Astrocyte (in vitro differentiated cells and primary cell): ENCODE results near the gene TPM1. TPM values are rescaled to one million over a fixed set of nuclear protein-coding genes. Genes with fewer than 3 reads are reported as not detected.

Experiments used
- DNase-seq: peaks from one replicate; pipeline ENCODE4 v3.0.0-alpha.2; 2010; ENCODE audit warnings: low read depth
- FAIRE-seq: peaks from 2 replicates; lab custom pipeline; 2011; peaks lifted over from hg19 to GRCh38; lab: Jason Lieb, UNC
- H2AFZ ChIP-seq: 2 replicates; pipeline ENCODE4 v1.6.0; 2012; ENCODE audit warnings: low read depth, low read length, inconsistent platforms
- H3K27ac ChIP-seq: 2 replicates; pipeline ENCODE4 v1.5.1; 2011; ENCODE audit warnings: low read depth, low read length, inconsistent platforms
- H3K27me3 ChIP-seq: 2 replicates; pipeline ENCODE4 v1.6.0; 2011; ENCODE audit warnings: low read length, inconsistent platforms; ENCODE audit not compliant: insufficient read depth
- H3K36me3 ChIP-seq: 2 replicates; pipeline ENCODE4 v1.5.1; 2011; ENCODE audit warnings: low read length, inconsistent platforms; ENCODE audit not compliant: insufficient read depth
- H3K4me1 ChIP-seq: 2 replicates; pipeline ENCODE4 v1.5.1; 2011; ENCODE audit warnings: low read length, inconsistent platforms; ENCODE audit not compliant: insufficient read depth
- H3K4me2 ChIP-seq: 2 replicates; pipeline ENCODE4 v1.6.0; 2012; ENCODE audit warnings: low read length, inconsistent platforms
- H3K4me3 ChIP-seq: 2 replicates; pipeline ENCODE4 v1.5.1; 2011; ENCODE audit warnings: low read depth, mild to moderate bottlenecking, low read length, inconsistent platforms; ENCODE audit not compliant: insufficient read depth
- H3K79me2 ChIP-seq: 2 replicates; pipeline ENCODE4 v1.6.0; 2012; ENCODE audit warnings: mild to moderate bottlenecking, low read length, inconsistent platforms; ENCODE audit not compliant: insufficient read depth
- H3K9ac ChIP-seq: 2 replicates; pipeline ENCODE4 v1.6.0; 2012; ENCODE audit warnings: mild to moderate bottlenecking, low read length, inconsistent platforms
- H3K9me3 ChIP-seq: 2 replicates; pipeline ENCODE4 v1.5.1; 2012; ENCODE audit warnings: low read depth, mild to moderate bottlenecking, low read length, inconsistent platforms; ENCODE audit not compliant: insufficient read depth
- H4K20me1 ChIP-seq: 2 replicates; pipeline ENCODE4 v1.6.0; 2012; ENCODE audit warnings: low read length, inconsistent platforms; ENCODE audit not compliant: insufficient read depth
- H3K27ac Mint-ChIP-seq: one replicate; pipeline ENCODE4 v1.8.0; 2021; ENCODE audit warnings: mild to moderate bottlenecking, mixed read lengths; ENCODE audit not compliant: unreplicated experiment
- H3K27me3 Mint-ChIP-seq: one replicate; pipeline ENCODE4 v1.8.0; 2021; ENCODE audit warnings: low read depth, mixed read lengths; ENCODE audit not compliant: unreplicated experiment
- H3K36me3 Mint-ChIP-seq: one replicate; pipeline ENCODE4 v1.8.0; 2021; ENCODE audit warnings: low read depth, mixed read lengths; ENCODE audit not compliant: unreplicated experiment
- H3K4me1 Mint-ChIP-seq: one replicate; pipeline ENCODE4 v1.8.0; 2021; ENCODE audit warnings: low read depth, mixed read lengths; ENCODE audit not compliant: unreplicated experiment
- H3K4me3 Mint-ChIP-seq: one replicate; pipeline ENCODE4 v1.8.0; 2021; ENCODE audit warnings: mild to moderate bottlenecking, moderate library complexity, mixed read lengths; ENCODE audit not compliant: unreplicated experiment
- H3K9me3 Mint-ChIP-seq: one replicate; pipeline ENCODE4 v1.8.0; 2021; ENCODE audit warnings: mild to moderate bottlenecking, mixed read lengths; ENCODE audit not compliant: unreplicated experiment
- EZH2 ChIP-seq: IDR thresholded peaks from 2 replicates; pipeline ENCODE4 v1.6.1; 2012; ENCODE audit warnings: mild to moderate bottlenecking, low read length, inconsistent platforms; ENCODE audit not compliant: insufficient read depth
- total RNA-seq: library from RNA; stranded (reverse); gene quantifications from 2 replicates; pipeline ENCODE4 v1.2.1, GENCODE V29; 2021
- TF ChIP-seq, protein P1 (sequence below): IDR thresholded peaks from 2 replicates; pipeline ENCODE4 v1.5.1; 2011; ENCODE audit warnings: low read depth, mild to moderate bottlenecking, inconsistent platforms, low read length, moderate library complexity; ENCODE audit not compliant: insufficient read depth

The TPM1 gene
- total RNA-seq, 1 donor from 2014 or later = 2,922 TPM

DNA sequence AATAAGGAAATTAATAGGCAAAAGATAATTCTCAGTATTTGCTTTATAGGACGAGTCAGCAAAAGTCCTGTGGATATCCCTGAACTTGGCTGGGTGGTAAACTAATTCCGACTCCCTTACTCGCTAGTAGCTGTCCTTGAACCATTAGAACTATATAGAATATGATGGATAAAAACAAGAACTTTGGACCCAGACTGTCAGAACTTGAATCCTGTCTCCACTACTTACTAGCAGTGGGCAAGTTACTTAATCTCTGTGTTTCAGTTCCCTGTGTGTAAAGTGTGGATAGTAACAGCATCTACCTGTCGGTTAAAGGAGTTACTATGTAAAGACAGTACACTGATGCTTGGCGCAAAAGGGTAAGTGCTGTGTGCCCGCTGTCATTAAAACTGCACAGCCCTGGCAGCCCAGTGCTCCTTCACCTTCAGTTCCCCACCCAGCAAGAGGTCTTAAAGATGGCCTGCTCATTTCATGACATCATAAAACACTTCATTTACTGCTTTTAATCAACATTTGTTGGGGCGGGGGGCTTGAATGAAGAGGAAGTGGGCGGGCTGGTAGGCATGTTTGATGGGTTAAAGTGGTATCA lies 7.3 kb downstream of the TPM1 start:
- Mint-ChIP-seq H3K36me3 (peaks cover 31% of the 10 kb centered on the region), H3K27me3 (no peaks in the 10 kb centered on the region), H3K27ac (peak overlapping the region; percentile 92), H3K9me3 (no peaks in the 10 kb centered on the region), H3K4me3 (peak overlapping the region; percentile 84), H3K4me1 (peaks cover 36% of the 10 kb centered on the region)
- no peaks in the 10 kb centered on the region for H3K9me3 ChIP-seq
- TF ChIP-seq, protein P1, sequence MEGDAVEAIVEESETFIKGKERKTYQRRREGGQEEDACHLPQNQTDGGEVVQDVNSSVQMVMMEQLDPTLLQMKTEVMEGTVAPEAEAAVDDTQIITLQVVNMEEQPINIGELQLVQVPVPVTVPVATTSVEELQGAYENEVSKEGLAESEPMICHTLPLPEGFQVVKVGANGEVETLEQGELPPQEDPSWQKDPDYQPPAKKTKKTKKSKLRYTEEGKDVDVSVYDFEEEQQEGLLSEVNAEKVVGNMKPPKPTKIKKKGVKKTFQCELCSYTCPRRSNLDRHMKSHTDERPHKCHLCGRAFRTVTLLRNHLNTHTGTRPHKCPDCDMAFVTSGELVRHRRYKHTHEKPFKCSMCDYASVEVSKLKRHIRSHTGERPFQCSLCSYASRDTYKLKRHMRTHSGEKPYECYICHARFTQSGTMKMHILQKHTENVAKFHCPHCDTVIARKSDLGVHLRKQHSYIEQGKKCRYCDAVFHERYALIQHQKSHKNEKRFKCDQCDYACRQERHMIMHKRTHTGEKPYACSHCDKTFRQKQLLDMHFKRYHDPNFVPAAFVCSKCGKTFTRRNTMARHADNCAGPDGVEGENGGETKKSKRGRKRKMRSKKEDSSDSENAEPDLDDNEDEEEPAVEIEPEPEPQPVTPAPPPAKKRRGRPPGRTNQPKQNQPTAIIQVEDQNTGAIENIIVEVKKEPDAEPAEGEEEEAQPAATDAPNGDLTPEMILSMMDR = no peak
- no peak for TF ChIP-seq EZH2
- no peak overlapping the region for H2AFZ ChIP-seq
- H3K79me2 ChIP-seq = peaks cover 92% of the 10 kb centered on the region
- DNase-seq (no peak), FAIRE-seq (no peak)
- H3K4me3 ChIP-seq = peak overlapping the region; percentile 99
- H3K4me2 ChIP-seq = peak overlapping the region; percentile 92
- H3K9ac ChIP-seq = peak overlapping the region; percentile 100
- peak overlapping the region; percentile 92 for H3K27ac ChIP-seq
- peaks cover 95% of the 10 kb centered on the region for H4K20me1 ChIP-seq
- peaks cover 68% of the 10 kb centered on the region for H3K4me1 ChIP-seq
- H3K27me3 ChIP-seq = no peaks in the 10 kb centered on the region
- H3K36me3 ChIP-seq = peaks cover 75% of the 10 kb centered on the region

DNA sequence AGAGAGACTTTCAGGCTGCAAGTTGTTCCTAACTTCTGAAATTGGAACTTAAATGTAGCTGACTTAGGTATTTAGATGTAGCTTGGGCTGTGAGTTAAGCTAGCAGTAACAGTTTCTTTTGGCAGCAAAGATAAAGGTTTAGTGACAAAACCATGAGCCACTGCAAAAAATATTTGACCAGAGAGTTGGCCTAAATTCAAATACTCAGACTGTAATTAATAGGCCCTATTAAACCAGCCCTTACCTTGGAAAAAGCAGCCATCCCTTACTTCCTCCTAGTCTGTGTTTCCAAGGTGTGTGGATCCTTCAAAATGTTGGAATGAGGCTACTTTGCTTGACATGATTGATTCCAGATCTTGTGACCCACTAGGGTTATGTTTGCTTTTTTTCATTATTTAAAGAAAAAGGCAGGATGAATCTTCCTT lies 8.2 kb downstream of the TPM1 start:
- H3K27ac Mint-ChIP-seq = peak overlapping the region; percentile 86
- peaks cover 28% of the 10 kb centered on the region for H3K36me3 Mint-ChIP-seq
- FAIRE-seq (no peak), DNase-seq (peak; percentile 72)
- H3K4me1 Mint-ChIP-seq = peaks cover 40% of the 10 kb centered on the region
- H3K4me2 ChIP-seq = peak overlapping the region; percentile 92
- no peaks in the 10 kb centered on the region for H3K9me3 ChIP-seq
- no peaks in the 10 kb centered on the region for H3K27me3 Mint-ChIP-seq
- H3K36me3 ChIP-seq = peaks cover 75% of the 10 kb centered on the region
- H3K79me2 ChIP-seq = peaks cover 92% of the 10 kb centered on the region
- H4K20me1 ChIP-seq = peaks cover 95% of the 10 kb centered on the region
- peaks cover 76% of the 10 kb centered on the region for H3K4me1 ChIP-seq
- TF ChIP-seq, protein P1 = no peak
- no peak for TF ChIP-seq EZH2
- peak overlapping the region; percentile 99 for H3K4me3 ChIP-seq
- H2AFZ ChIP-seq = no peak overlapping the region
- peak overlapping the region; percentile 100 for H3K9ac ChIP-seq
- peak overlapping the region; percentile 84 for H3K4me3 Mint-ChIP-seq
- no peaks in the 10 kb centered on the region for H3K27me3 ChIP-seq
- H3K27ac ChIP-seq = peak overlapping the region; percentile 92
- H3K9me3 Mint-ChIP-seq = no peaks in the 10 kb centered on the region
